ENCODE data around the gene DNM1. TPM values are rescaled to one million over a fixed set of nuclear protein-coding genes. Genes with fewer than 3 reads are reported as not detected.

The DNM1 gene
- total RNA-seq, 1 donor from 2014 or later, result 34.1 TPM

- peak overlapping the region; percentile 44 for H3K27ac Mint-ChIP-seq
- H3K4me1 Mint-ChIP-seq (ENCODE audit: low read depth), result peaks cover 6% of the 10 kb centered on the region
- peak overlapping the region; percentile 68 for H3K4me3 Mint-ChIP-seq (ENCODE audit: low read depth)
- no peaks in the 10 kb centered on the region for H3K9me3 Mint-ChIP-seq (ENCODE audit: low read depth)
- DNase-seq (ENCODE audit: low spot score, unreplicated experiment), result no peak
- H3K27me3 Mint-ChIP-seq, result peaks cover 3% of the 10 kb centered on the region
- H3K36me3 Mint-ChIP-seq (ENCODE audit: insufficient read depth), result no peaks in the 10 kb centered on the region
- TF ChIP-seq, protein P1, sequence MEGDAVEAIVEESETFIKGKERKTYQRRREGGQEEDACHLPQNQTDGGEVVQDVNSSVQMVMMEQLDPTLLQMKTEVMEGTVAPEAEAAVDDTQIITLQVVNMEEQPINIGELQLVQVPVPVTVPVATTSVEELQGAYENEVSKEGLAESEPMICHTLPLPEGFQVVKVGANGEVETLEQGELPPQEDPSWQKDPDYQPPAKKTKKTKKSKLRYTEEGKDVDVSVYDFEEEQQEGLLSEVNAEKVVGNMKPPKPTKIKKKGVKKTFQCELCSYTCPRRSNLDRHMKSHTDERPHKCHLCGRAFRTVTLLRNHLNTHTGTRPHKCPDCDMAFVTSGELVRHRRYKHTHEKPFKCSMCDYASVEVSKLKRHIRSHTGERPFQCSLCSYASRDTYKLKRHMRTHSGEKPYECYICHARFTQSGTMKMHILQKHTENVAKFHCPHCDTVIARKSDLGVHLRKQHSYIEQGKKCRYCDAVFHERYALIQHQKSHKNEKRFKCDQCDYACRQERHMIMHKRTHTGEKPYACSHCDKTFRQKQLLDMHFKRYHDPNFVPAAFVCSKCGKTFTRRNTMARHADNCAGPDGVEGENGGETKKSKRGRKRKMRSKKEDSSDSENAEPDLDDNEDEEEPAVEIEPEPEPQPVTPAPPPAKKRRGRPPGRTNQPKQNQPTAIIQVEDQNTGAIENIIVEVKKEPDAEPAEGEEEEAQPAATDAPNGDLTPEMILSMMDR (IDR thresholded peaks at IDR 0.05; ENCODE audit: unreplicated experiment), result no peak
Observed at GRCh38 chr9:128218172-128218517, 15.0 kb downstream of the DNM1 start.

DNA sequence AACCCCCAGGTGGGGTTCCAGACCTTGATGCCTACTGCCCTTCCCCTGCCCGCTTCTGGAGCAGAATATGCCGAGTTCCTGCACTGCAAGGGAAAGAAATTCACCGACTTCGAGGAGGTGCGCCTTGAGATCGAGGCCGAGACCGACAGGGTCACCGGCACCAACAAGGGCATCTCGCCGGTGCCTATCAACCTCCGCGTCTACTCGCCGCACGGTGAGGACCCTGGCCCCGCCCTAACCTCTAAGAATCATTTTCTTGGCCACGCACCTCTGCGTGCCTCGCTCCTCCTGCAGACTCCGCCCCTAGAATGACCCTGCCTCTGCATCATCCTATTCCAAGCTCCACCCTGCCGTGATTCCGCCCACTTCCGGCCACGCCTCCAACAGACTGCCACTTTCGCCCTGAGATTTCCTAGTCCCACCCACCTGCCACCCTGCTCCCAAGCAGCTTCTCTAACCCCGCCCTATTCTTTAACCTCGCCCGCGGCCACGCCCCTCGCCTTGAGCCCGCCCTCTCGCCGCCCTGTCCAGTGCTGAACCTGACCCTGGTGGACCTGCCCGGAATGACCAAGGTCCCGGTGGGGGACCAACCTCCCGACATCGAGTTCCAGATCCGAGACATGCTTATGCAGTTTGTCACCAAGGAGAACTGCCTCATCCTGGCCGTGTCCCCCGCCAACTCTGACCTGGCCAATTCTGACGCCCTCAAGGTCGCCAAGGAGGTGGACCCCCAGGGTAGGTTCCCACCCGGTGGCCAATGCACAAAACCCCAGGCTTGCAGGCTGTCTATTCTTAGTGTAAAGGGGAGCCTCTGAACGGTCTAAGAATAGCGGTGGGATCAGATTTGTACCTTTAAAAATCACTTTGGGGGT lies 15.6 kb downstream of the DNM1 start:
- Mint-ChIP-seq H3K27ac (peak overlapping the region; percentile 44), H3K36me3 (ENCODE audit: insufficient read depth) (no peaks in the 10 kb centered on the region), H3K27me3 (peaks cover 3% of the 10 kb centered on the region), H3K4me3 (ENCODE audit: low read depth) (peak overlapping the region; percentile 68), H3K9me3 (ENCODE audit: low read depth) (no peaks in the 10 kb centered on the region), H3K4me1 (ENCODE audit: low read depth) (peaks cover 6% of the 10 kb centered on the region)
- peak; percentile 87 for DNase-seq (ENCODE audit: low spot score, unreplicated experiment)
- TF ChIP-seq, protein P1 (IDR thresholded peaks at IDR 0.05; ENCODE audit: unreplicated experiment), result peak; percentile 22

- DNase-seq (ENCODE audit: low spot score, unreplicated experiment), result no peak
- Mint-ChIP-seq H3K27ac (no peak overlapping the region), H3K4me1 (ENCODE audit: low read depth) (peaks cover 6% of the 10 kb centered on the region), H3K9me3 (ENCODE audit: low read depth) (no peaks in the 10 kb centered on the region), H3K27me3 (peaks cover 3% of the 10 kb centered on the region), H3K4me3 (ENCODE audit: low read depth) (no peak overlapping the region), H3K36me3 (ENCODE audit: insufficient read depth) (no peaks in the 10 kb centered on the region)
- TF ChIP-seq, protein P1 (IDR thresholded peaks at IDR 0.05; ENCODE audit: unreplicated experiment), result no peak
Observed at GRCh38 chr9:128219831-128220230, 16.7 kb downstream of the DNM1 start.

DNA sequence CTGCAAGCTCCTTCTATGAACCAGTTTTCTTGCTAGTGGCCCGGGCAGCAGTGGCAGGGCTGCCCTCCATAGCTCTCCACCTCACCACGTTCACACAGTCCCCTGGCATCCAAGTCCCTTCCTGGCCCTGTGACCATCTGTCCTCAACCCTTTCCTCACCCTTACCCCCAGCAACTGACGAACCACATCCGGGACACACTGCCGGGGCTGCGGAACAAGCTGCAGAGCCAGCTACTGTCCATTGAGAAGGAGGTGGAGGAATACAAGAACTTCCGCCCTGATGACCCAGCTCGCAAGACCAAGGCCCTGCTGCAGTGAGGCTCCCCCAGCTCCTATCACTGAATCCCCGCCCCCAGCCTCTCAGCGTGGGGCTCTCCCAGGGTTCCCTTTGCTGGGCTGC lies 18.8 kb downstream of the DNM1 start:
- Mint-ChIP-seq H3K4me3 (ENCODE audit: low read depth) (no peak overlapping the region), H3K27ac (no peak overlapping the region)
- TF ChIP-seq, protein P1 (IDR thresholded peaks at IDR 0.05; ENCODE audit: unreplicated experiment), result no peak

GRCh38 chr9:128222880-128223670 lies 19.9 kb downstream of the DNM1 start:
- Mint-ChIP-seq H3K9me3 (ENCODE audit: low read depth) (no peaks in the 10 kb centered on the region), H3K36me3 (ENCODE audit: insufficient read depth) (no peaks in the 10 kb centered on the region), H3K4me3 (ENCODE audit: low read depth) (no peak overlapping the region), H3K27ac (no peak overlapping the region), H3K4me1 (ENCODE audit: low read depth) (peaks cover 6% of the 10 kb centered on the region), H3K27me3 (no peaks in the 10 kb centered on the region)
- TF ChIP-seq, protein P1 (IDR thresholded peaks at IDR 0.05; ENCODE audit: unreplicated experiment), result no peak
- no peak for DNase-seq (ENCODE audit: low spot score, unreplicated experiment)

More for the DNA sequence above, 18.8 kb downstream of the DNM1 start:
- Mint-ChIP-seq H3K4me1 (ENCODE audit: low read depth) (peaks cover 6% of the 10 kb centered on the region), H3K36me3 (ENCODE audit: insufficient read depth) (no peaks in the 10 kb centered on the region), H3K27me3 (no peaks in the 10 kb centered on the region), H3K9me3 (ENCODE audit: low read depth) (no peaks in the 10 kb centered on the region)
- no peak for DNase-seq (ENCODE audit: low spot score, unreplicated experiment)

Measured in progenitor cell of endocrine pancreas (in vitro differentiated cells).